NCI-H2227 treated with DMSO at 0.1 percent for 48 hours (cell line): ENCODE measurements around the gene ACKR2.

Source experiments
- DNase-seq: peaks from one replicate; lab custom pipeline; 2025; lab: John Stamatoyannopoulos, UW

The ACKR2 gene

GRCh38 chr3:42829628-42830436 is 20.6 kb downstream of the ACKR2 start:
- DNase-seq: no peak

DNA sequence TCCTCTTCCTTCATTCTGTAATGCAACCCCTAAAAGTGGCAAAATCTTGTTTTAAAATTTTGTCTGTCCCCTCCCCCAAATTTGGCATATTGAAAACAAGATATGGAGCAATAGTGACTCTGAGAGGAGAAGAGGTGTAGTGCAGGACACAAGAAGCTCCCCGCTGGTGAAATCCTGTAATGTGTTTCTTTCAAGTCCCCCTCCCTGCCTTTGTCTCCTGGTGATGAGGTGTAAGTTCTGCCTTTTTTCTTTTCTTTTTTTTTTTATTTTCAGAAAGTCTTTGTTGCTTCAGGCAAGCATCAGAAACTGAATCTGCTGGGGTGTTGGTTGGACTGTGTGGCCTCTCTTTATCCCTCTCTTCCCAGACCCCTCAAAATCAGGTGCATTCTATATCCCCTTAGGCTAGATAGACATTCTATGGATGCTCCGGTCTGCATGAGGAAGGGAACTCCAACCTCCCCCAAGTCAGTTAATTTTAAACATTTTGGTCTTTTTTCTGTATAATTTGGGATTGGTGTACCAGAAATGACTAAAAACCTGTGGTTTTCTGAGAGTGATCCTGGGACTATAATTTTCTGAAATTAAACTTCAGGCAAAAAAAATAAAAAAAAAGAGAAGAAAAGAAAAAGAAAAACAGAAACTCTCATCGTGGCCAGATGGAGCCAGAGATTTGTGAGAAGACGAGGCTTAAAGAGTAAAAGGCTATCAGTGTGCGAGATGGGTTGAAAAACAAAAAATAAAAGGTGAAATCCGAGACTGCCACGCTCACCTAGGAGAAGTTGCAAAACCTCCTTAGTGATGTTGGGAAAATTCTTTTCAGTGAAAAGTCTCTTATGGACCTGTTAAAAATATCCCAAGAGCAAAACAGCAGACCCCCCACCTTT is 21.4 kb downstream of the ACKR2 start:
- DNase-seq: peak; percentile 8

- DNase-seq: peak; percentile 21
These were observed 22.1 kb downstream of the ACKR2 start for GRCh38 chr3:42831321-42831713.

DNA sequence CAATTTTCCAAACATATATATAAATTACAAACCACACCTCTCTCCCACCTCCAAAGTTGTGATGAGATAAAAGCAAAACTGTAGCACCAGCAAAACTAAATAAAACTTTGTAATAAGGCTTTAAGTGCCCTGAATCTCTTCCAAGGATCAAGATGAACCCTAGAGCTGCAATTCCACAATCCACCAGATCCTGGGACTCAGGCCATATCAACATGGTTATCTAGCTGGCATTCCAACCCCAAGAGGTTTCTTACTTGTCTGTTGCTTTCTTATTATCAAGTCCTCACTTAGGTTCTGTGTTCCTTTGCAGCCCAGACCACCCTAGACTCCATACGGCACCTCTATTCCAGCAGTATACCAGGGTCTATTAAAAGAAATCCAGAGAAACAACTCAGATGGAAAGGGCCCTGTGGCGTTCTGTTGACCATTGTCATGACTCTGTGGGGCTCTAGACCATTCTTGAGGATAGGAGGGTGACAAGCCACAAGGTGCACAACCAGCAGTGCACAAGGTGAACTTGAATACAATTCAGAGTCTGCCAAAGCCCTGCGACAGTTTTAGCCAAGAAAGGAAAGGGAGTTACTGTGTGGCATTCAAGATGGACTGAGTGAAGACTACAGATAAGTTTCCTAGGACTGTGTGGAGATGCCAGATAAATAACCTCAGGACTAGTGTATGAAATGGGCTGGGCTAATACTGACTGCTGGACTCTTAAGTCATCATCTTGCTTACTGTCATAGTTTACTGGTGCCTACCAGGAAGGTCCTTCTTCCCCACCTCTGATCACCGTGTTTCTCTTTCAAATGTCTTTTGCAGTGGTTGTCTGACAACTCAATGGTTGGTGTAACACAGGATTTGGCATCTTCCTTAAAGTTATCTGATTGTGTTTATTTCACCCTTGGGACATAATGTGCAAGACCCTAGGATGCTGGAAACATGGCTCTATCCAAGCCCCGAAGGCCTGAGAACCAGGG is 27.2 kb downstream of the ACKR2 start:
- DNase-seq: no peak

- no peak for DNase-seq
These were observed 29.3 kb downstream of the ACKR2 start for GRCh38 chr3:42838571-42838970.

- DNase-seq: peak; percentile 60
These were observed 30.4 kb downstream of the ACKR2 start for GRCh38 chr3:42839616-42840015.

GRCh38 chr3:42841332-42841731 is 32.1 kb downstream of the ACKR2 start:
- no peak for DNase-seq

GRCh38 chr3:42843713-42844411 is 34.6 kb downstream of the ACKR2 start:
- DNase-seq: no peak

- DNase-seq: no peak
These were observed 35.1 kb downstream of the ACKR2 start for GRCh38 chr3:42844412-42844713.

- DNase-seq: no peak
These were observed 35.6 kb downstream of the ACKR2 start for GRCh38 chr3:42844815-42845214.

DNA sequence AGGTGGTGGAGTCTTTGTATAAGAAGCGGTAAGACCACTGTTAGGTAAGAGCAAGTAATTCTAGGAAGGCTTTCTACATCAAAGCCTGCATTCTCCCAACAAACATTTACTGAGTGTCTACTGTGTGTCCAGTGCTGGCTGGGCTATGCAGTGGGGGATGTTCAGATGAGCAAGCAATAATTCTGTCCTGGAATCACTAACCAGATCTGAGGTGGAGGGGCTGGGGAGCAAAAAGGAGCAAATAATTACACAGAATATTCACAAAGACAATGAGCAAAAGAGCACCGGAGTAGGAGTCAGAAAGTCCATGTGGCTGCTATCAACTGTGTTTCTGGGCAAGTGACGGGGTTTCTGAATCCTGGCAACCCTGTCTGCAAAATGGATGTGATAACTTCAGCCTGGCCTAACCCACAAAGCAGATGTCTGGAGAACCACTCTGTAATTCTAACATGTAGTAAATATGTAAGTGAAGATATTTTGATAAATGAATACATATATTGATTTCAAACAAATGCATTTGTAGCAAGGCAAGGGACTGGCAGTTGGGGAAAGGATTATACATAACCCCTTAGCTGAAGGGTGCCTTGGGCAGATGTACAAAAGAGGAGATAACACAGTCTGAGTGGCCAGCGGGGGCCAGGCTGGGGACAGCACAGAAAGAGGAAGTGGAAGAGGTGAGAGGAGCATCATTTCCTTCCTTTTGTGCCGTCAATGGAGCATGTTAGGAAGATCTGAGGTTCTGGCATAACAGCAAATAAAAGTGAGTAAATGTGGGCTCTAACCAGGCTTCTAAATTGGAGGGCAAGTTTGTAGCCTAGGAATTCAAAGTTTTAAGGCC is 37.7 kb downstream of the ACKR2 start:
- no peak for DNase-seq

DNA sequence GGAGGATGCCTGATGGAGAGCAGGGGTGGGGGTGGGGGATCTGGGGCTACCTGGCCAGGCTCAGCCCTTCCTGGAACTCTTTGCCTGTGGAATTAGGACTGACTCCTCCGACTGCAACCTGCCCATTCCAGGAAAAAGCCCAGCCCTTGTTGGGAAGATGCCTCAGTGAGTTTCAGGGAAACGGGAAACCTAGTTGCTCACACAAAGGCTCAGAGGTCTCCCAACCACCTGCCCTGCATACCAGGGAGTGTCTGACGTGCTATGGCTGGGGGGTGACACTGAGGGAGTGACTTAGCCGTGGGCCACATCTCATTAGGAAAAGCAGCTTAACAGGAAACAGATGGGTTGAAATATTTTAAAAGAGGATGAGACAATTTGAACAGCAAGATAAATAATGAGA is 38.5 kb downstream of the ACKR2 start:
- DNase-seq: no peak

- DNase-seq: no peak
These were observed 39.8 kb downstream of the ACKR2 start for GRCh38 chr3:42849017-42849416.

- DNase-seq: no peak
These were observed 41.0 kb downstream of the ACKR2 start for GRCh38 chr3:42850263-42850662.

- no peak for DNase-seq
These were observed 42.1 kb downstream of the ACKR2 start for GRCh38 chr3:42851228-42851834.

GRCh38 chr3:42852441-42852840 is 43.2 kb downstream of the ACKR2 start:
- no peak for DNase-seq

GRCh38 chr3:42853056-42853455 is 43.8 kb downstream of the ACKR2 start:
- no peak for DNase-seq

GRCh38 chr3:42853739-42854302 is 44.6 kb downstream of the ACKR2 start:
- DNase-seq: no peak

- DNase-seq: no peak
These were observed 45.9 kb downstream of the ACKR2 start for GRCh38 chr3:42855219-42855546.
